Activated T-cell treated with anti-CD3 and anti-CD28 coated beads for 1 hour (primary cell): ENCODE results near the gene ME3.
"Not testable (repeated sequence)": the region's sequence is repeated elsewhere in the genome, so short reads cannot be mapped to it uniquely, and the experiment has no call there.

Experiments used
- DNase-seq: peaks from one replicate; pipeline ENCODE4 v3.0.0-alpha.2; 2020; ENCODE audit warnings: low read depth

Gene ME3

DNA sequence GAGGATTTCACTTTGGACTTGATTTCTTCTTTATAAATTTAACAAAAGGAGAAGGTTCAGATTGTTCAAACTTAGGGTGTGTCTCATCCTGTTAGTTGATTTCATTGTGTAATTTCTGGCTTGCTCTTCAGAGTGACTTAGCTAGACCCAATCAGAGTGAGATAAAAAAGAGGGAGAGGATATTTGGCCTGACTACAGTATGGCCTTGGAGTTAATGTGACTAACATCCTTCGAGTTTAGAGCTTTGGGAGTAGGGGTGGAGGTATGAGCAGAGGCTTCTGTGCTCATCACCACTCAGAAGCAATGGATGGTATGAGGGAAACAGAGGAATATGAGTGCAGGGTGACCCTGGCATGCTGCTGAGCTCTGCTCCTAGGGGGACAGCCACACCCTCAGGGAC lies 114.2 kb downstream of the ME3 start:
- no peak for DNase-seq

DNA sequence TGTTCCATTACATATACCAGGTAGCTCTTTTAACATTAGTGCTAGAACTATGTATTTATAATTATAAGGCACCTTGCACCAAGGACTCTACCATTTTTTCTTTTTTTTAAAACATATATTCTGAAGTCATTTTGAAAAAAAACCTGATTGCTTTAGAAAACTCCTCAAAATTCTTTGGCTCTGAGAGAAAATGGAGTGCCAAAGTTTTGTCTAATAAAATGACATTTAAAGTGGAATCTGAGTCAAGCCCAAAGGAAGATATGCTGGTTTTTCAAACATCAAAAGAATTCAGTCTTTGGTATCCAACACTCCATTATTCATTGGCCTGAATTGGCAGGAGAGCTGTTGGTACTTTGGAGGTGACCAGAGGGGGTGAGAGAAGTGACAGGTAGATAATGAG lies 116.5 kb downstream of the ME3 start:
- no peak for DNase-seq

DNA sequence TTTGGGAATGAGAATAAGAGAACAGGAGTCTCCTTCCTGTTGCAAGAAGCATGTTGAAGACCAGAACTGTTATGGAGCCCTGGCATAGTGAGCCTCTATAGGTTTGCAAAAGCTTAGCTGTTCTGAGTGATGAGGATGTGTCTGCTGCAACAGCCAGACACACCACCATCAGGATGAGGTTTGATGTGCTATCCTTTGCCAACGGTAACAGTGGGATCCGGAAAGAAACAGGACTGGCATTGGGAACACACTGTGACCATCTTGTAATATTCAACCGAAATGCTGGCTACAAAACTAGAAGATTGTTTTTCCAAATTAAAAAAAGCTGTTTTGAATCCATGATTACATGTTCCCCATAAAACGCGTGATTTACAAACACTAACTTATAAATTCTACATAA lies 117.0 kb downstream of the ME3 start:
- no peak for DNase-seq

DNA sequence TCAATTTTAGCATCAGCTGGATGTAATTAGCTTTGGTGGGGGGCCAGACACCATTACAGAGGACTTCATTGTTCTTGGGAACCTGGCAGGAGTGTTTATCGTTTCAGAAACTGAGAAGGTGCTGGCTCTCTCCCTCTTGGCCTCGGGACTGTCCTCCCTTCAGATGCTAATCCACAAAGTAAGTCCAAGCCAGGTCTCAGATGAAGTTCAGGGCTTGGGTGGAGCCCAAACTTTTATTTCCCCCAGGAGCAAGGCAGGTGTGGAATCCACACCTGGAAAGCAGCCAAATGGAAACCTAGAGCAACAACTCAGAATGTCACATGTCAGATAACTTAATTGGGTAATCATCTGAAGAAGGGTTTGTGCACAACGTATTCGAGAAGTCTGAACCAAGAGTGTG lies 119.2 kb downstream of the ME3 start:
- no peak for DNase-seq

DNA sequence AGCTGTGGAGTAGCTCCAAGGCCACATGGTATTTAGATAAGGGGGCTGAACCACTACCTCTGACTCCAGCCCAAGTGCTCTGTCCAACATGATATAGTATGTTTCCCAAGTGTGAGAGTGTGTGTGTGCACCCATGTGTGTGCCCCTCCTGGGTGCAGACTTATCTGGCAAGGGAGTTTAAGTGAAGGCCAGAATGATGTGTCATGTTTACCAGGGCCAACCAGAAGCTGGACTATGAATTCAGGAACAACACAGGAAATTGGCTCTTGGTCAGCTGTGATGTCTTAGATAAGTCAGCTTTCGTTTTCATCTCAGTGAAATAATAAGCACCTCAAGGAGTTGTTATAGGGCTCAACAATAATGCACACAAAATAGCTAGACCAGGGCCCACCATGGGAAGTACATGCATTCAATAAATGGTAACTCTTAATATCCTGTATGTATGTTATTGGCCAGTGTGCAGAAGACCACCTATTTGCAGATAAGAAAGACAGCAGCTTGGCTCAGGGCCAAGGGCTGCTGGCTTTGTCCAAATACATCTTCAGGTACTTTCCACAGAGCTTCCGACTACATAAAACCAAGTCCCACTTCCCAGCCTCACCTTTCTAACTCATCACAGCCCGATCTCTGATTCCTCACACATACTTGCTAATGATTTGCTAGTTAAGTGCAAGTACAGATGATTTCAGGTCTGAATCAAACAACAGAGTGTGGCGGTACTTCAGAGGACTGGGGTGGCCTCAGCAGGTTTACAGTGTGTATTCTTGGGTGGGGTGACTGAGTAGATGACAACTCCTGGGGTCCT lies 120.9 kb downstream of the ME3 start:
- DNase-seq = no peak

DNA sequence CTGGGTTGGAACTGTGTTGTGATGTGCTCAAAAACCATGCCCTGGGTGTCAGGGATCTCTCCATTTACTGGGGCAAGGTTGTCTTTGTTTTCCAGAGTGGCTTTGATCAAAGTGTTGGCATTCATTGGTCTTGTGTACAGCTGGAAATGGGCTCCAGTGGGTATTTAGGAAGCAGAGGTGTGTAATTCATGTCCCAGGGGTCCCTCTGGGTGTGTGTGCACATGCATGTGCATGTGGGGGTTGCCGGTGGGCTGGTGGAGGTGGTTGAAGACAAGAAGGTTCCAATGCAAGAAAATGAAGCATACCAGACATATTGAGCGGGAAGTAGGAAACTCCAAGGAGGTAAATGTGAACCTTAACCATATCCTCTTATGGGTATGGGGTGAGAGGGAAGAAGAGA lies 121.7 kb downstream of the ME3 start:
- no peak for DNase-seq

DNA sequence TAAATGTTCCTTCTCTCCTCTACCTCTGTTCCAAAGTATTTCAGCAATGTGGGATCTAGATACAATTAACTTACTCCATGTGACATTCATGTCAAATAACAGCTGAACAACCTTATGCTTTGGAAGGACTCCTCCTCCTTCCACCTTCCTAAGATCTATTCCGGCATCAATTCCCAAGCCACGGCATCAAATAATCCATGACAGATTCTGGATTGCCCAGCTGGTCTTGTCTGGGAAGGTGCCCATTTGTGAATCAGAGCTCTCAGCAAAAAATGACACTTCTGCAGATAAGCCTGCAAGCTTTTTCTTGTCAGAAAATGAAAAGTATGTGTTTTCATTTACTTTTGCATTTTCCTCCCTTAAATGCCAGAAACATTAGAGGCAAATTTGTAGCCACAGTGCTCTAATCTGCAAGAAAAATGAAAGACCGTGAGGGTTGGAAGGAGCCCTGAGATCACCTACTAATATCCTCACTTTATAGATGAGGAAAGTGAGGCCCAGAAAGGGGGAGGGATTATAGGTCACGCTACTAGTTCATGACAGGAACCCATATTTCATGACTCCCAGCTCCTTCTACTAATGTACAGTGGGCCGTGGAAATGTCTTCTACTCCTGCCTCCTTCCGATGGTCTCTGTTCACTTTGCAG lies 124.0 kb downstream of the ME3 start:
- DNase-seq = no peak

DNA sequence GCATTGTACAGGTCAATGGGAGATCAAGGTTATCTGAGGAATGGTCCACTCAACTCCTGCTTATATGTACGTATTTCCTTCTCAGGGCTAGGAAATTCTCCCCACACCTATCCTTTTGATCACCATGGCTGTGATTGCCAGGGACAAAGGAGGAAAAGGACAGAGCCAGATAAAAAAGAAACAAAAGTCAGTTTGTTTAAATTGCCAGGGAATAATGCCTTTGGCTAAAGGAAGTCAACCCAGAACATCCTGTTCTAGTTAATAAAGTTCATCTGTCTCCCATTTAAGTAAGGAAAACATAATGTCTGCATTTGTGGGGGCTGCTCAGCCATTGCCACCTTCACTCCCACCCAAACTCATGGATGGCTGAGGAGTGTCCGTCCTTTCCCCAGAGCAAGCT lies 124.7 kb downstream of the ME3 start:
- no peak for DNase-seq

DNA sequence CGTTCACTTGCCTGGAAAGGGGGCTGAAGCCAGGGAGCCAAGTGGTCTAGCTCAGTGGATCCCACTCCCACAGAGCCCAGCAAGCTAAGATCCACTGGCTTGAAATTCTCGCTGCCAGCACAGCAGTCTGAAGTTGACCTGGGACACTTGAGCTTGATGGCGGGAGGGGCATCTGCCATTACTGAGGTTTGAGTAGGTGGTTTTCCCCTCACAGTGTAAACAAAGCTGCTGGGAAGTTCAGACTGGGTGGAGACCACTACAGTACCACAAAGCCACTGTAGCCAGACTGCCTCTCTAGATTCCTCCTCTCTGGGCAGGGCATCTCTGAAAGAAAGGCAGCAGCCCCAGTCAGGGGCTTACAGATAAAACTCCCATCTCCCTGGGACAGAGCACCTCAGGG lies 131.1 kb downstream of the ME3 start:
- DNase-seq = not testable (repeated sequence)

DNA sequence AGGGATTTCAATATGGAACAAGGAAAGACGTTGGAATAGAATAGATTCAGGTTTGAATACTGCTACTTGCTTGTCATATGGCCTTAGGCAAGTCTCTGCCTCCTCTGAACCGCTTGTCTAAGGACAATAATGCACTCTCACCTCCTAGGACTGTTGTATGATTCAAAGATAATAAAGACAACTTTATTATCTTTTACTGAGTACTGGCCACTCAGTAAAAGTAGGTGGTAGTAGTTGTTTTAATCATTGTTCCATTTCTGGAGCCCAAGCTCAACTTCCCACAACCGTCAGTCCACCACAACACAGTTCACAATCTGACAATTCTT lies 134.2 kb downstream of the ME3 start:
- no peak for DNase-seq

DNA sequence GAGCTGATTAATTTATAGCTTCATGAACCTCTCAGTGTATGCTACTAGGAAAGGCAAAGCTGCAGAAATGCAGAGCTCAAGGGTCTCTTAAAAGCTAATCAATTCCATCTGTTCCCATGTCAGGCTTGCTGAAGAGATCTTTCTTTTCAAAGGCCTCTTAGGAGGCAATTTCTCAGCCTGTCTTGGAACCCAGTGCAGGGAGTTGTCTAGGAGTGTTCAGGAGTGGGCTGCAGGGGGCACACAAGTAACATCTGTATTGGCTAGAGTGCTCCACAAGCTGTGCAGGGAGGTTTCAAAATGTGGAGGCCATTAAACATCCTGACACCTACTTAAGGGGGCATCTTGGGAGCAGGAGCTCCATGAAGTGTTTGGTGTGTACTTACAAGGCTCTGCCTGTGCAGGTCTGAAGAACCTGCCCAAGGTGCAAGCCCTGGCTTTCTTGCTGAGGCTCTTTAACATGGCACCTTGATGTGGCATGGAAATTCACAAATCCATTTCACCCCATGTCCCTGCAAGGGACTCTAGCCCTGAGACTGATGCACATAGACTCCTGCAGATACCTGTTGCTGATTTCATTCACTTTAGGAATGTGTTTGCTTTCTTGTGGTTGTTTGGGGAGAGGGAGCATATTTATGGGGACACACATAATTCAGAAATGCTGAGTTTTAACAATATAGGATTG lies 134.7 kb downstream of the ME3 start:
- DNase-seq = no peak

DNA sequence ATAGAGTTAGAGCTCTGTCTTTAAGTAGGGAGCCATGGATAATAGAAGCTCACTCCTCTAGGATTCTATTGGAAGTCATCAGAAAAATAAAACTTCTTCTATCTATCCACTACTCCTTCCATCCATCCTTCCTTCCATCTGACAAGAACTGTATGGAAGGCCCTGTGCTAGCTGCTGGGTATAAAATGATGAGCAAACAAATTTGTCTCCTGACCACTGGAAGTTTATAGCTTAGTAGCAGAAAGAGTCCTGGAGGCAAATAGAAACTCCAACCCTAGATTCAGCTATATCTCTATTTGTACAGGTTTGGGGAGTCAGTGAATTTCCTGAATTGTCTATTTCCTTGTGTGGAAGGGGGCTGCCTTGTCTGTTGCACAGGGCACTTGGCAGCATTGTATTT lies 136.6 kb downstream of the ME3 start:
- no peak for DNase-seq

DNA sequence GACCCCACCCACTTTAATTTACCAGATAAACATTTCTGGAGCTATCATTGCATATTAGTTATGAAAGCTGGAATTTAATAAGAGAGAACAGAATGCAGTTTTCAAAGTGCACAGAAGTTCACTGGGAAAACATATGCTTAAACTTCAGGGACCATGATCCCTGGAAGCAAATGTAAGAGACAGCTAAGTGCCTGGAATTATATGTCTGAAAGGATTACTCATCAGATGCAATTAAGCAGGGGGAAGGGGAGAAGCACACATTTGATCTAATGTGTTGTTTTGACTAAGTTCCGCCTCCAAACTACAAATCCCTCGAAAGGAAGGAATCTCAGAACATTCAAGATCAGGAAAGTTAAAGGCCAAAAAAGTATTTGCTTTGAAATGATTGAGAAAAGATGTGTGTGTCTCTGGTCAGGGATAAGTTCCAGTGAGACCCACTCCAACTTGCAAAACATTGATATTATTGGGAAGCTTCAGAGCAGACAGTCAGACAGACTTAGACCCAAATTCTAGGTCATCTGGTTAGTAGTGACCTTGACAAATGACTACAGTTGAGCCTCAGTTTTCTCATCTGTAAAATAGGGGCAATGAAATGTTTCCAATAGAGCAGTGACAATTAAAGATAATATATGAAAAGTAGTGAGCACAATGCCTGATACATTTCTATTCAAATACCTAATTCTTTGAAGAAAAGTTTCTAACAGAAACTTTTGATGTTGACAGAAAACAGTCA lies 147.6 kb downstream of the ME3 start:
- no peak for DNase-seq

DNA sequence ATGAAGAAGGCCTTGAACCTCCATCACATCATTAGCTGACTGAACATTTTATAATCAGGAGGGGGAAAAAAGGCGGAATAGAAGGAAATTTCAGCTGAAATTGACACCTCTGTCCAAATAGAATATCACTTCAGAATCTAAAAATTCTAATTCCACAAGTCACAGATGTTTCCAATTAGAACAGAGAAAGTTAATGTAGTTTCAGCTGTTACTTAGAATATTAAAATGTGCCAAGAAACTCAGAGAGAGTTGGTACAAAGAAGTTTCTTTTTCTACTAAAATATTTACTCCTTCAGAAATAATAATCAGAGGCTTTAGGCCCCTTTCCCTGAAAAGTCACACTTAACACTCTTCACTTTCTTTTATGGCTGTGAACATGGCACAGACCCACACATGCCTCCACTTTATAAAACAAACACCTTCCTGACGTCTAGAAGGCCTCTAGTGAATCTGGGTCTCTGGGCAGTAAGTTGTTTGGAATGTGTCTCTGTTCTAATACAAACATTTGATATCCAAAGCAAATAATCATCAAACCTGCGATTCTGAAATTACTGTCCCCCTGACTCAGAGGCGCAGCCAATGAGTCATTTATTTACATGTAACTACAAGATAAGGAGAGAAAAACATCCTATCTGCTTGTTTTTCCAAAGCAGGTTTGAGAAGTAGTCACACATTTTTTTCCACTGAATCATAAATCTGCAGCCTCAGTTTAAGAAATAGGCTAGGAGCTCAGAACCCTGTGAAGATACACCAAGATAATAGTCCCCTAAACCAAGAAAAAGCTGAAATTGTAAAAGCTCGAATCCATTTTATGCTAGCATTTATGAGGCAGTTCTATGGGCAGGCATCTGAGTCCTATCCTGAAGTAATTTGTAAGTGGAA lies 148.4 kb downstream of the ME3 start:
- no peak for DNase-seq

DNA sequence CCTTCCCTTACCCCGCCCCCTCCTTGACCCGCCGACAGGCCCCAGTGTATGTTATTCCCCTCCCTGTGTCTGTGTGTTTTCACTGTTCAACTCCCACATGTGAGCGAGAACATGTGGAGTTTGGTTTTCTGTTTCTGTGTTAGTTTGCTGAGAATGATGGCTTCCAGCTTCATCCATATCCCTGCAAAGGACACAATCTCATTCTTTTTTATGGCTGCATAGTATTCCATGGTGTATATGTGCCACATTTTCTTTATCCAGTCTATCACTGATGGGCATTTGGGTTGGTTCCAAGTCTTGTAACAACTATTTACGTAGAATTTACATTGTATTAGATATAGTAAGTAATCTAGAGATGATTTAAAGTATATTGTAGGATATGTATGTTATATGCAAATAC lies 149.9 kb downstream of the ME3 start:
- not testable (repeated sequence) for DNase-seq

DNA sequence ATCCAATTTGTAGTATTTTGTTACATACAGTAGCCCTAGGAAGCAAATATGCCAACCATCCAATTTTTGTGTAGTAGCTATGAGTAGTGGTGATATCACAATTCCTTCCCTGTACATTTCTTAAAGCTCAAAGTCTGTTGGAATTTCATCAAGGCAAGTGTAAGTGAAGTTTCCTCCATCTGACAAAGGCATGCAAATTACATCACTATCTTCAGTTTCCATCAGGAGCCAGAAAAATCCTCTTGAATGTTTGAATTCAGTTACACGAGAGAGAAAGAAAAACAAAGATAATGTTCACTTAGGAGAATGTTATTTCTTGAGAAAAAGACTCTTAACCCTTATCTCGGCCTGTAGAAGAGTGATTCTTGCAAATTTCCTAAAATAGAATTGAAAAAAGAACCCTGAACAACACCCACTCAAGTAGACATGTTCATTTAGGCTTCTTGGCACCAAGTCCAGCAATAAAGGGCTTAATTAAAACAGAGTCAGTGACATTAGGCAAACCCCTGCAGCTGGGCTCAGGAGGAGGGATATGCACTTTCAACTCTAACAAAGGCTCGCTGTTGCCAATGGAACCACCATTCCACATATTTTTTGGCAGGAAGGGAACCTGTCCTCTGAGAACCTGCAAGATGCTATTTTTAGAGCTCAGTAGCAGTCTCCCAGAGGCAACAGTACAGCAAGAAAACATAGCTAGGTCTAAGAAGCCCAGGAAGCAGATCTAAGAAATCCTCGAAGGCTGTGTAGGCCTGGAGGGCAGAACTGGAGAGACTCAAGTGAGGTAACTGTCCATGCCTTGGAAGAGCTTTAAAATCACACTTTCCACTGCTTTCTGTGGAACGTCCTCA lies 153.1 kb downstream of the ME3 start:
- no peak for DNase-seq

DNA sequence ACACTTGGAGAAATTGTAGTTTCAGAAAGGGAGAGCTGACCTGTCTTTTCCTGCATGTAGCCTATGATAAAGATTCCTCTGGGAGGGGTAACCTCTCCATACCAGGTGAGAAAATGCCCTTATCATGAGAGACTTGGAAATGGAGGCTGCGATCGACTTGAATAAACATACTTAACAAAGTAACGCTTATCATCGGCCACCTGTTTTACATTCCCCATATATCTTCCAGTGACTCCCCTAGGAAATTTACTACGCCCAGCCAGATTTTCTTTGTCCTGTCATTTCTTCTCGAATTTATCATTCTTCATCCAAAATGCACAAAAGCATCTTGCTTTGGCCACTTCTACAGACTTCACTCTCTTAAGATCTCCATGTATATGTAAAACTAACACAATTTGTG lies 154.2 kb downstream of the ME3 start:
- DNase-seq = no peak

DNA sequence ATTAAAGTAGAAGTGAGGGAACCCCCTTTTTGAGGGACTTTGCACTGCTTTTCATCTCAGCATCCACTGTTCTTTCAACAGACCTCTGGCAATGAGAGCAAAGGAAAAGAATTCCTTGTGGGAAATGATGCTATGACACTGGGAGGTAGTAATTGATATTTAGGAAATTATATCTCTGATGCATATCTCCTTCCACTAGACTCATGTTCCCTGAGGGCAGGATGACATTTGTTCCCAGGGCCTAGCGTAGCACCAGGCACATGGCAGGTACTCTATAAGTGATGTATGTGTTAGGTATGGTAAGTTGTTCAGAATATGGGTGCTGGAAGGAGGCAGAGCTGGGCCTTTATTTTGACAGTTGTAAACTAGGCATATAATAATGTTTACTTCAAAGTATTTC lies 154.9 kb downstream of the ME3 start:
- DNase-seq = no peak

DNA sequence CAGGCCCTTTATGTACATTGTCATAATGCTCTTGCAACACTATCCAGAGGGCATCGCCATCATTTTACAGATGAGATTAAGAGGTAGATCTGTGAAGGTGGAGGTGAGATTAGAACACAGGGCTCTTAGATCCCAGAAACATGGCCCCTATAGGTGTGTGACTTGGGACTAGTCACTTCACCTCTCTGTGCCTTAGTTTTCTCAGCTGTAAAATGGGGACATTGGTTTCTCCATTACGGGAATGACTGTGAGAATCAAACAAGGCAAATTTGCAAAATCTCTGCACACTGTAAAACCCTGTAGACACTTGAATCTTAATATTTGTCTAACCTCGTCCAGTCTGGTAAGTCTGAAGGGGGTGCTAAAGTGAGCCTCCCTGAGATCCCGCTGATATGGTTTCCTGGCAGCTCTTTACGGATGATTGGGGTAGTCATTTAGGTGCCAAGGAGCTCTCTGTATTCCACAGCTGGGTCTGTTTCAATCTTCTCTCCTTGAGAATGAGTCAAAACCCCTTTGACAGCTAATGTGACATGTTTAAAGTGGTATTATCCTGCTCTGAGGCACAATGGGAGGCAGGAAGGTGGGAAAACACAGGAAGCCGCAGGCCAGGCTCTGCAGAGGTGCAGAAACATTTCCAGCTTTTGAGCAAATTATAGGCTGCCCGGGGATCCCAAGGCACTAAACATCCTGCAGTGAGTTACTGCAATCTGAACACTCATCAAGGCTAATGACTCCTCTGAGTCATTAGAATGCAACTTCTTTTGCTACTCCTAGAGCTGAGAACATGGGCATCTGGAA lies 156.9 kb downstream of the ME3 start:
- no peak for DNase-seq

DNA sequence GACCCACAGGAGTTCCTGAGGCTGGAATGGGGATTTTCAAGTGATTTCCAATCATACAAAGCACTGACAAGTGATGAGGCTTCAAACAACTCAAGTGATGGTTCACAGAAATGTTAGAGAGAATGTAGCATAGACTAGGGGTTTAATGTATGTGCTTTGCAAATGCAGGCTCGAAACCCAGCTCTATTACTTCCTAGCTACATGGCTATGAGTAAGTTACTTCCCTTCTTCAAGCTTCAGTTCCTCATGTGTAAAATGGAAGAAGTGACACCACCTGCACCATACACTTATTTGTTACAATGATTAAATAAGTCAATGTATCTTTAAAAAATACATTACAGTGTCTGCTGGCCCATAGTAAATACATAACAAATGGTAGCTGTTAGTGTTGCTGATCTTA lies 158.0 kb downstream of the ME3 start:
- no peak for DNase-seq
